H9 (cell line): Measurements from ENCODE around the gene PAX9. TPM values are rescaled to one million over a fixed set of nuclear protein-coding genes. Genes with fewer than 3 reads are reported as not detected.

ENCODE experiments used
- DNase-seq: peaks from one replicate; pipeline ENCODE4 v3.0.0-alpha.2; 2017
- H2AFZ ChIP-seq: one replicate; pipeline ENCODE4 v1.6.1; 2013; ENCODE audit warnings: mild to moderate bottlenecking, low read length, control low read depth, moderate library complexity
- H2AK5ac ChIP-seq: 2 replicates; pipeline ENCODE4 v1.6.1; 2013; ENCODE audit warnings: low read length, control low read depth, mixed read lengths; ENCODE audit not compliant: insufficient read length
- H2BK120ac ChIP-seq: one replicate; pipeline ENCODE4 v1.6.1; 2013; ENCODE audit warnings: low read depth, mild to moderate bottlenecking, low read length, control low read depth, inconsistent platforms; ENCODE audit not compliant: poor library complexity, severe bottlenecking
- H2BK12ac ChIP-seq: 2 replicates; pipeline ENCODE4 v1.6.1; 2013; ENCODE audit warnings: low read length, control low read depth, mixed read lengths, low read depth; ENCODE audit not compliant: insufficient read length
- H2BK15ac ChIP-seq: 2 replicates; pipeline ENCODE4 v1.6.1; 2013; ENCODE audit warnings: low read depth, low read length, control low read depth
- H2BK20ac ChIP-seq: one replicate; pipeline ENCODE4 v1.6.1; 2013; ENCODE audit warnings: low read depth, mild to moderate bottlenecking, low read length, control low read depth, inconsistent platforms; ENCODE audit not compliant: poor library complexity, severe bottlenecking
- H2BK5ac ChIP-seq: 2 replicates; pipeline ENCODE4 v1.6.1; 2013; ENCODE audit warnings: low read length, control low read depth, mixed read lengths; ENCODE audit not compliant: insufficient read length
- H3K14ac ChIP-seq: 2 replicates; pipeline ENCODE4 v1.6.1; 2013; ENCODE audit warnings: low read length, control low read depth; ENCODE audit not compliant: insufficient read depth
- H3K18ac ChIP-seq: 2 replicates; pipeline ENCODE4 v1.6.1; 2013; ENCODE audit warnings: low read depth, mild to moderate bottlenecking, mixed read lengths, low read length, control low read depth; ENCODE audit not compliant: insufficient read length
- H3K23ac ChIP-seq: 2 replicates; pipeline ENCODE4 v1.6.1; 2013; ENCODE audit warnings: low read length, control low read depth, mixed read lengths, low read depth; ENCODE audit not compliant: insufficient read length
- H3K23me2 ChIP-seq: 2 replicates; pipeline ENCODE4 v1.6.1; 2013; ENCODE audit warnings: low read depth, mild to moderate bottlenecking, mixed read lengths, low read length, control low read depth; ENCODE audit not compliant: insufficient read length, poor library complexity, severe bottlenecking
- H3K27ac ChIP-seq: 2 replicates; pipeline ENCODE4 v1.5.1; 2013; ENCODE audit warnings: low read length, control low read depth, mixed read lengths, low read depth; ENCODE audit not compliant: insufficient read length
- H3K27me3 ChIP-seq: 2 replicates; pipeline ENCODE4 v1.6.1; 2013; ENCODE audit warnings: low read length, control low read depth, inconsistent platforms; ENCODE audit not compliant: insufficient read depth
- H3K4ac ChIP-seq: 2 replicates; pipeline ENCODE4 v1.6.1; 2013; ENCODE audit warnings: low read depth, mild to moderate bottlenecking, control low read depth, inconsistent platforms, low read length, moderate library complexity
- H3K4me1 ChIP-seq: 2 replicates; pipeline ENCODE4 v1.6.1; 2013; ENCODE audit warnings: low read length, control low read depth, inconsistent platforms; ENCODE audit not compliant: insufficient read depth
- H3K4me2 ChIP-seq: 2 replicates; pipeline ENCODE4 v1.6.1; 2013; ENCODE audit warnings: low read length, control low read depth, mixed read lengths; ENCODE audit not compliant: insufficient read length, insufficient read depth
- H3K56ac ChIP-seq: 2 replicates; pipeline ENCODE4 v1.6.1; 2013; ENCODE audit warnings: low read depth, mild to moderate bottlenecking, mixed read lengths, low read length, control low read depth; ENCODE audit not compliant: insufficient read length
- H3K79me1 ChIP-seq: 2 replicates; pipeline ENCODE4 v1.6.1; 2013; ENCODE audit warnings: low read depth, mild to moderate bottlenecking, moderate library complexity, low read length, control low read depth, inconsistent platforms; ENCODE audit not compliant: insufficient read depth, poor library complexity, severe bottlenecking
- H3K79me2 ChIP-seq: 2 replicates; pipeline ENCODE4 v1.6.1; 2013; ENCODE audit warnings: low read length, control low read depth, inconsistent platforms; ENCODE audit not compliant: insufficient read depth
- H3K9ac ChIP-seq: 2 replicates; pipeline ENCODE4 v1.6.1; 2013; ENCODE audit warnings: low read length, control low read depth, mixed read lengths; ENCODE audit not compliant: insufficient read length; ENCODE audit errors: extremely low read depth
- H3K9me3 ChIP-seq: one replicate; pipeline ENCODE4 v1.6.1; 2013; ENCODE audit warnings: low read depth, low read length, inconsistent platforms; ENCODE audit not compliant: control insufficient read depth
- H3T11ph ChIP-seq: one replicate; pipeline ENCODE4 v1.6.1; 2013; ENCODE audit warnings: mild to moderate bottlenecking, low read length, control low read depth, inconsistent platforms
- H4K20me1 ChIP-seq: one replicate; pipeline ENCODE4 v1.6.1; 2013; ENCODE audit not compliant: control insufficient read depth, insufficient read length, insufficient read depth
- H4K5ac ChIP-seq: 2 replicates; pipeline ENCODE4 v1.6.1; 2013; ENCODE audit warnings: low read depth, mild to moderate bottlenecking, mixed read lengths, low read length, control low read depth; ENCODE audit not compliant: insufficient read length
- H4K8ac ChIP-seq: replicated peaks from 2 replicates; pipeline ENCODE4 v1.6.1; 2013; ENCODE audit warnings: low read length, control low read depth, mixed read lengths, low read depth; ENCODE audit not compliant: insufficient read length
- H4K91ac ChIP-seq: 2 replicates; pipeline ENCODE4 v1.6.1; 2013; ENCODE audit warnings: low read depth, mild to moderate bottlenecking, moderate library complexity, mixed read lengths, low read length, control low read depth; ENCODE audit not compliant: insufficient read length
- H3K27ac Mint-ChIP-seq, 3 experiments: 2 replicates in 2 of 3; 3 replicates in 1 of 3; pipeline ENCODE4 v1.8.0; 2020 to 2021; ENCODE audit warnings: mixed read lengths in 3 of 3, mild to moderate bottlenecking in 1 of 3, moderate library complexity in 1 of 3
- H3K27me3 Mint-ChIP-seq: 2 replicates; pipeline ENCODE4 v1.8.0; 2021; ENCODE audit warnings: low read depth, mild to moderate bottlenecking, moderate library complexity, mixed read lengths
- H3K36me3 Mint-ChIP-seq, 3 experiments: 2 replicates in 2 of 3; 3 replicates in 1 of 3; pipeline ENCODE4 v1.8.0; 2020 to 2021; ENCODE audit warnings: low read depth in 3 of 3, mixed read lengths in 3 of 3; ENCODE audit not compliant: insufficient read depth in 1 of 3
- H3K4me1 Mint-ChIP-seq, 2 experiments: 2 replicates each; pipeline ENCODE4 v1.8.0; 2020; ENCODE audit warnings: mixed read lengths in 2 of 2
- H3K4me3 Mint-ChIP-seq, 2 experiments: 2 replicates in 1 of 2; 3 replicates in 1 of 2; pipeline ENCODE4 v1.8.0; 2020 to 2021; ENCODE audit warnings: mild to moderate bottlenecking in 2 of 2, mixed read lengths in 2 of 2, moderate library complexity in 1 of 2
- H3K9me3 Mint-ChIP-seq, 2 experiments: 2 replicates in 1 of 2; 3 replicates in 1 of 2; pipeline ENCODE4 v1.8.0; 2020; ENCODE audit warnings: mild to moderate bottlenecking in 2 of 2, mixed read lengths in 2 of 2, moderate library complexity in 1 of 2
- WGBS: extraction: QIAGEN DNeasy Blood & Tissue Kit; methylation state at CpG from one replicate; pipeline ENCODE4 v1.1.7; 2013; ENCODE audit warnings: missing lambda C conversion rate, low lambda C conversion rate, mixed read lengths; ENCODE audit not compliant: insufficient read length; ENCODE audit errors: extremely low coverage; 5-methylcytosine and 5-hydroxymethylcytosine counted together
- total RNA-seq: library from RNA; stranded (reverse); gene quantifications from 2 replicates; pipeline ENCODE4 v1.2.1, GENCODE V29; 2021
- TF ChIP-seq, protein P1 (sequence below): fragments of 200-600 bp; sonication (generic); conservative IDR thresholded peaks from 3 replicates; pipeline ENCODE4 v1.8.0; 2021; ENCODE audit warnings: antibody characterized with exemption, mild to moderate bottlenecking

The PAX9 gene
- total RNA-seq, 1 experiment from 2014 or later, result not detected

DNA sequence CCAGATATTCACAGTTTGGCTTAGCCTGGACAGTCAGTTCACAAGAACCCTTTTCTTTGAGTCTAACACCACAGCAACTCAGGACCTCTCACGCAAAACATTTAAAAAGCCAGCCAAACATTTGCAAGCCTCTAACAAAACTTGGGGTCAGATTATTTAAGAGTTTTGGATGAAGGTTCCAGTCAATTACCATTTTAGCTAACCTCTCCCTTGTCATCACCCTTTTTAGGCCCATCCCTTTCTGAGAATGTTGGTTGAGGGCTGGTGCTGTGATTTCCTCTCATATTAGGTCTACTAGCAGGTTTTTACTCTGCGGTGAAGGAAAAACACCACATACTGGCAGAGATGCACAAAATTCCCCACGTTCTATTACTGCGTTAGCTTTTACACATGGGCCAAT, 20.7 kb downstream of the PAX9 start:
- no peaks in the 10 kb centered on the region for H4K20me1 ChIP-seq
- no peak overlapping the region for H3K27ac ChIP-seq
- no peaks in the 10 kb centered on the region for H3K9me3 Mint-ChIP-seq
- H2BK20ac ChIP-seq, result no peak overlapping the region
- H3K9ac ChIP-seq, result no peak overlapping the region
- no peak overlapping the region for H2BK120ac ChIP-seq
- DNase-seq, result no peak
- no peak overlapping the region for H3K4me3 Mint-ChIP-seq
- H3K79me1 ChIP-seq, result no peaks in the 10 kb centered on the region
- no peaks in the 10 kb centered on the region; the same call in none of the 2 replicates for H3K4me1 ChIP-seq
- no peaks in the 10 kb centered on the region for H3K79me2 ChIP-seq
- no peak overlapping the region for H2BK12ac ChIP-seq
- H4K8ac ChIP-seq, result no peak overlapping the region
- no peak overlapping the region for H3K14ac ChIP-seq
- no peaks in the 10 kb centered on the region for H3K23me2 ChIP-seq
- no peak overlapping the region for H3K56ac ChIP-seq
- TF ChIP-seq, protein P1, sequence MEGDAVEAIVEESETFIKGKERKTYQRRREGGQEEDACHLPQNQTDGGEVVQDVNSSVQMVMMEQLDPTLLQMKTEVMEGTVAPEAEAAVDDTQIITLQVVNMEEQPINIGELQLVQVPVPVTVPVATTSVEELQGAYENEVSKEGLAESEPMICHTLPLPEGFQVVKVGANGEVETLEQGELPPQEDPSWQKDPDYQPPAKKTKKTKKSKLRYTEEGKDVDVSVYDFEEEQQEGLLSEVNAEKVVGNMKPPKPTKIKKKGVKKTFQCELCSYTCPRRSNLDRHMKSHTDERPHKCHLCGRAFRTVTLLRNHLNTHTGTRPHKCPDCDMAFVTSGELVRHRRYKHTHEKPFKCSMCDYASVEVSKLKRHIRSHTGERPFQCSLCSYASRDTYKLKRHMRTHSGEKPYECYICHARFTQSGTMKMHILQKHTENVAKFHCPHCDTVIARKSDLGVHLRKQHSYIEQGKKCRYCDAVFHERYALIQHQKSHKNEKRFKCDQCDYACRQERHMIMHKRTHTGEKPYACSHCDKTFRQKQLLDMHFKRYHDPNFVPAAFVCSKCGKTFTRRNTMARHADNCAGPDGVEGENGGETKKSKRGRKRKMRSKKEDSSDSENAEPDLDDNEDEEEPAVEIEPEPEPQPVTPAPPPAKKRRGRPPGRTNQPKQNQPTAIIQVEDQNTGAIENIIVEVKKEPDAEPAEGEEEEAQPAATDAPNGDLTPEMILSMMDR, result no peak
- peaks cover 7% of the 10 kb centered on the region for H3K27me3 Mint-ChIP-seq
- no peaks in the 10 kb centered on the region for H3K9me3 ChIP-seq
- no peak overlapping the region for H2AFZ ChIP-seq
- H3K4ac ChIP-seq, result no peak overlapping the region
- H3T11ph ChIP-seq, result no peak overlapping the region
- H3K4me2 ChIP-seq, result no peak overlapping the region
- no peaks in the 10 kb centered on the region for H3K27me3 ChIP-seq
- no peak overlapping the region for H2AK5ac ChIP-seq
- H3K4me1 Mint-ChIP-seq, result peaks cover 28 to 32% of the 10 kb centered on the region in 2 experiments
- H3K27ac Mint-ChIP-seq, result peak overlapping the region in 1 of 3 experiments; percentile 41; a peak in 1 of 7 replicates
- H3K23ac ChIP-seq, result no peak overlapping the region
- H3K36me3 Mint-ChIP-seq, result no peaks in the 10 kb centered on the region
- no peak overlapping the region for H4K91ac ChIP-seq
- no peak overlapping the region for H4K5ac ChIP-seq
- H2BK5ac ChIP-seq, result no peak overlapping the region
- H2BK15ac ChIP-seq, result no peak overlapping the region
- H3K18ac ChIP-seq, result no peak overlapping the region
- WGBS, result no CpG with 5 or more reads among the region's 4 CpGs
